Measurements from ENCODE around the gene BICRA. TPM values are rescaled to one million over a fixed set of nuclear protein-coding genes. Genes with fewer than 3 reads are reported as not detected.
A peak's percentile ranks its signal among the peaks of the same experiment; 100 is the strongest.

Gene BICRA
- total and polyA plus RNA-seq, 9 of the 15 experiments (the other 6 are each of a cell fraction or from before 2014, with no cell fraction given): 0.01 to 8.8 (median 1.2) TPM

- TF ChIP-seq GMEB1 (CRISPR knock-in tag; IDR thresholded peaks at IDR 0.05) (peak; percentile 54), CREB5 (CRISPR knock-in tag; IDR thresholded peaks at IDR 0.05) (no peak), E4F1 (CRISPR knock-in tag; IDR thresholded peaks at IDR 0.05; ENCODE audit: borderline replicate concordance) (no peak), CHD4 (IDR thresholded peaks at IDR 0.05; ENCODE audit: insufficient read depth, insufficient replicate concordance, low read depth, low read length, poor library complexity, severe bottlenecking) (no peak), ZKSCAN3 (CRISPR knock-in tag; IDR thresholded peaks at IDR 0.05) (no peak), ARHGAP35 (IDR thresholded peaks at IDR 0.05; ENCODE audit: partially characterized antibody) (no peak), SIRT6 (IDR thresholded peaks at IDR 0.05; ENCODE audit: low read depth, low read length) (no peak), MED1 (CRISPR knock-in tag; IDR thresholded peaks at IDR 0.05; ENCODE audit: borderline replicate concordance) (no peak), PCBP1 (IDR thresholded peaks at IDR 0.05; ENCODE audit: low read depth, low read length, poor library complexity, severe bottlenecking) (peak; percentile 88), ETS1 (conservative IDR thresholded peaks at IDR 0.05; ENCODE audit: control insufficient read depth, low read depth, low read length) (peak; percentile 56; the same call in 1 of the 2 replicates), CGGBP1 (CRISPR knock-in tag; IDR thresholded peaks at IDR 0.05) (no peak), RBM14 (IDR thresholded peaks at IDR 0.05; ENCODE audit: borderline replicate concordance, insufficient read depth, low read depth, low read length) (no peak), ZFP1 (CRISPR knock-in tag; IDR thresholded peaks at IDR 0.05) (no peak), ZNF239 (CRISPR knock-in tag; IDR thresholded peaks at IDR 0.05) (no peak), PKNOX1 (IDR thresholded peaks at IDR 0.05) (peak; percentile 97), TBL1XR1 (IDR thresholded peaks at IDR 0.05; ENCODE audit: low read length in 2 of 2) (no peak)
Observed at GRCh38 chr19:47608074-47608918, 638 bp upstream of the BICRA start (continued).

All from K562 (cell line).